ENCODE results near the gene NR2F1. TPM values are rescaled to one million over a fixed set of nuclear protein-coding genes. Genes with fewer than 3 reads are reported as not detected.

Gene NR2F1
- total RNA-seq, 2 experiments from 2014 or later = not detected

DNA sequence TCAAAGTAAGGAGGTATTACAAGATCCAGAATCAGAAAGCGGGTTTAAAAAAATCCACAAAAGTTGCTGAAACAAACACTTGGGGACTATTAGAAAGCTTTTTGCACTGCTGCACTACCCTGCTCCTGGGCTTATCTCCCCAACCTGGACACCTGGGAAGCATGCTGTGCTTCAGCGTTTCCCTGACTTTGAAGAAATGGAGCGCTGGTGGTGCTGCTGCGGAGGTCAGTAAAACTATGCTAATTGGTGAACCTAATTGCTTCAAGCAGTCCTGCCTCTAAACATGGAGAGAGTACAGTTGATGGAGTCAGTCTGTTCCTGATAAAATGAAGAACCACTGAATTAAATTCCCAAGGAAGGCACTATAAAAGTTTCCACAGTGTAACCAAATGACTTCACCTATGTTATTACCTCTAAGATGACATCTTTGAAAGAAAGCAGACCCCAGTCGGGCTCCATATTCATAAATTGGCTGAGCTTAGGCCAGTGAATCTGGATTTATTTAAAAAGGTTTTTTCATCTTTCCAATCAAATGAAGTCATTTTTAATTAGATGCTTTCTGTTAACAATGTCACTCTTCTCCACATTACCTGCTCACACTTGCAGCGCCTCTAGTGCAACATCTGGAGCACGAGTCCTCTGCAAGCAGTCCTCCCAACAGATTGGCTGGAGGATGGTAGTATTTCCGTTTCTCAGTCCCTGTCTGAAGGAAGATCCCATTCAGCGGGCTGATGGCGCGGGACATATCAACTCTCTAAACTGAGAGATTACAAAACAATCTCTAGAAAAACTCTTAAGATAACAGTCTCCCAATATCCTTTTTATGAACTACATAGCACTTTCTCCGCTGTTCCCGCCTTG is 13.5 kb upstream of the NR2F1 start:
- Histone ChIP-seq H4K20me1 (ENCODE audit: insufficient read depth, low read length) (no peaks in the 10 kb centered on the region), H3K4me3 (ENCODE audit: low read depth, low read length, poor library complexity, severe bottlenecking) (no peak overlapping the region), H3K4me1 (ENCODE audit: insufficient read depth, low read length, poor library complexity, severe bottlenecking) (no peaks in the 10 kb centered on the region), H3K27ac (ENCODE audit: low read depth, low read length, poor library complexity, severe bottlenecking) (no peak overlapping the region), H3K4me2 (ENCODE audit: low read length) (no peak overlapping the region), H3K79me2 (ENCODE audit: insufficient read depth, low read depth, low read length) (no peaks in the 10 kb centered on the region), H3K9me2 (ENCODE audit: insufficient read depth, low read length) (no peaks in the 10 kb centered on the region), H3K9me3 (ENCODE audit: low read length) (no peaks in the 10 kb centered on the region), H2AFZ (ENCODE audit: low read length) (no peak overlapping the region), H3K36me3 (ENCODE audit: insufficient read depth, low read length) (no peaks in the 10 kb centered on the region)
- TF ChIP-seq EZH2phosphoT487 (IDR thresholded peaks at IDR 0.05; ENCODE audit: borderline replicate concordance, low read depth, low read length) = no peak
- TF ChIP-seq, protein P1, sequence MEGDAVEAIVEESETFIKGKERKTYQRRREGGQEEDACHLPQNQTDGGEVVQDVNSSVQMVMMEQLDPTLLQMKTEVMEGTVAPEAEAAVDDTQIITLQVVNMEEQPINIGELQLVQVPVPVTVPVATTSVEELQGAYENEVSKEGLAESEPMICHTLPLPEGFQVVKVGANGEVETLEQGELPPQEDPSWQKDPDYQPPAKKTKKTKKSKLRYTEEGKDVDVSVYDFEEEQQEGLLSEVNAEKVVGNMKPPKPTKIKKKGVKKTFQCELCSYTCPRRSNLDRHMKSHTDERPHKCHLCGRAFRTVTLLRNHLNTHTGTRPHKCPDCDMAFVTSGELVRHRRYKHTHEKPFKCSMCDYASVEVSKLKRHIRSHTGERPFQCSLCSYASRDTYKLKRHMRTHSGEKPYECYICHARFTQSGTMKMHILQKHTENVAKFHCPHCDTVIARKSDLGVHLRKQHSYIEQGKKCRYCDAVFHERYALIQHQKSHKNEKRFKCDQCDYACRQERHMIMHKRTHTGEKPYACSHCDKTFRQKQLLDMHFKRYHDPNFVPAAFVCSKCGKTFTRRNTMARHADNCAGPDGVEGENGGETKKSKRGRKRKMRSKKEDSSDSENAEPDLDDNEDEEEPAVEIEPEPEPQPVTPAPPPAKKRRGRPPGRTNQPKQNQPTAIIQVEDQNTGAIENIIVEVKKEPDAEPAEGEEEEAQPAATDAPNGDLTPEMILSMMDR (conservative IDR thresholded peaks at IDR 0.05; ENCODE audit: low read length) = no peak
- DNase-seq (ENCODE audit: low spot score) = no peak
- ChIA-PET CTCF (ENCODE audit: unreplicated experiment) (no interaction called here), POLR2A (no interaction called here)
- intact Hi-C loops (cut with micrococcal nuclease; ENCODE audit: unreplicated experiment) = no loop called here
- no TSS peak for BruUV-seq (replicated peaks)

DNA sequence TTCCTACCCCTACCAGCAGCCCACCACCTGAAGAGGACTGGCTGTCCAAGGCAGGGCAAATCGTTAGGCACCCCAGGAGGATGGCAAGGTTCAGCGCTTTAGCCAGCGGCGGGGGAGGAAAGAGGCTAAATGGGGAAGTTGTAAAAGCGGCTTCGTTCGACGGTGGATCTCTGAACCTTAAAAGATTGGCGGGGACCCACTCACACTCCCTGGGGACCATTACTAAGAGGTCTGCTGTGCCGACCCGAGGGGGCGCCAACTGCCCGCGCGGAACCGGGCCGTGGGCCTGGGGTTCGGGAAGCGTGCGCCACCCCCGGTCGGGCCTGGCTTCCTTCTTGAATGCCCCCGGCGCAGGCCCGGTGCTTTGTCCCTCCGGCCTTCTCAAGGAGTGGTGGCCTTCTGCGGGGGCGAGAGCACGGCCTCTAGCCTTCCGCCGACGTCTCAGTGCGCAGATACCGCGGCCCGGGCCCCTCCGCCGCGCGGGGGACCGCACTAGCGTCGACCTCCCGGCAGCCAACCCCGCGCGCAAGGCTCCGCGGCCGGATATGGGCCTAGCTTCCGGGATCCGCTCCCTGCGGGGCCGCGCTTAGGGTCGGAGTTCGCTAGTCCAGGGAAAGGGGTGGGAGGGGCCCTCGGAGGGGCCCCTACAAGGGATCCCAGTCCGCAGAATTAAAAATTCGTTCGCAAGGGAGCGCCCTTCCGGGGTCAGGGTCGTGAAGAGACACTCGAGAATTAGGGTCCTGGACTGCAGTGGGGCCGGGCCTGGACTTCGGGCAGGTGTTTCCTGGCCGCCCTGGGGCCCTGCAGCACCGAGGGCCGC is 12.5 kb upstream of the NR2F1 start:
- CTCF ChIA-PET (ENCODE audit: unreplicated experiment) = no interaction called here
- Histone ChIP-seq H2AFZ (ENCODE audit: low read length) (no peak overlapping the region), H3K36me3 (ENCODE audit: insufficient read depth, low read length) (no peaks in the 10 kb centered on the region), H3K27ac (ENCODE audit: low read depth, low read length, poor library complexity, severe bottlenecking) (no peak overlapping the region), H3K4me3 (ENCODE audit: low read depth, low read length, poor library complexity, severe bottlenecking) (no peak overlapping the region), H3K9me2 (ENCODE audit: insufficient read depth, low read length) (no peaks in the 10 kb centered on the region), H3K9me3 (ENCODE audit: low read length) (no peaks in the 10 kb centered on the region), H4K20me1 (ENCODE audit: insufficient read depth, low read length) (no peaks in the 10 kb centered on the region), H3K4me2 (ENCODE audit: low read length) (no peak overlapping the region), H3K4me1 (ENCODE audit: insufficient read depth, low read length, poor library complexity, severe bottlenecking) (no peaks in the 10 kb centered on the region), H3K79me2 (ENCODE audit: insufficient read depth, low read depth, low read length) (no peaks in the 10 kb centered on the region)
- no peak for DNase-seq (ENCODE audit: low spot score)
- intact Hi-C loops (cut with micrococcal nuclease; ENCODE audit: unreplicated experiment) = no loop called here
- TF ChIP-seq EZH2phosphoT487 (IDR thresholded peaks at IDR 0.05; ENCODE audit: borderline replicate concordance, low read depth, low read length) = no peak
- TF ChIP-seq, protein P1 (conservative IDR thresholded peaks at IDR 0.05; ENCODE audit: low read length) = no peak
- POLR2A ChIA-PET = no interaction called here
- BruUV-seq (replicated peaks) = no TSS peak
